ENCODE data around the gene TPD52L1. TPM values are rescaled to one million over a fixed set of nuclear protein-coding genes. Genes with fewer than 3 reads are reported as not detected.

Gene TPD52L1
- total and polyA plus RNA-seq, 2 donors (not counting 1 experiment from before 2014, with no cell fraction given): not detected

DNA sequence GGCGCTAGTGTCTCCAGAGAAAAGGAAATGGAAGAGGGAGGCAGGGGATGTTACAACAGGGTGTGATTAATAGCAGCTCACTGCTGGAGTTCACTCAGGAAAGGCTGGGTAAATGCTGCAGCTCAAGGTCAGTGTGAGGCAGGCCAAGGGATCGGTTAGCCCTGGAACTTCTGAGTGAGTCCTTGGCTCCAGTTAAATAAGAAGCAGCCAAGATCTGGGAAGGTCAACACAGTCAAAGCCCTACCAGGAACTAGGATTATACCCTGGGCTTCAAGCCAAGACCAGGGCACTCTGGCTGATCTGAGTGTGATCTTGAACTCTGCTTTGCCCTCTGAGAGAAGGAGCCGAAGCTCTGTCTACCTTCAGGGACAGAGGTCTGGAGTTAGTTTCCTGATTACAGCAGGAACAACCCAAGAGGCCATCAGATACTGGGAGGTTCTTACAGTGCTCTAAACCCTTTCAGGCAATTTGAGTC lies 44.3 kb downstream of the TPD52L1 start:
- Histone ChIP-seq H3K9ac (ENCODE audit: low read length) (no peak overlapping the region), H2AFZ (ENCODE audit: insufficient read depth, low read depth, low read length, poor library complexity, severe bottlenecking) (no peak overlapping the region), H3K79me2 (ENCODE audit: control insufficient read depth, insufficient read depth, low read length) (no peaks in the 10 kb centered on the region), H3K27me3 (replicated peaks in 1 of 4; ENCODE audit: control extremely low read depth in 1 of 4, control insufficient read depth in 3 of 4, insufficient read depth in 4 of 4, low read length in 3 of 4) (peaks cover 0 to 3% (median 0%) of the 10 kb centered on the region in 4 experiments), H3K27ac (ENCODE audit: low read length in 2 of 2) (no peak overlapping the region), H3K4me3 (ENCODE audit: control extremely low read depth in 1 of 5, extremely low read depth in 1 of 5, insufficient read depth in 1 of 5, low read depth in 2 of 5, low read length in 4 of 5) (no peak overlapping the region), H4K20me1 (ENCODE audit: control insufficient read depth, insufficient read depth, low read length, poor library complexity, severe bottlenecking) (no peaks in the 10 kb centered on the region), H3K9me3 (ENCODE audit: control extremely low read depth in 1 of 3, control insufficient read depth in 2 of 3, insufficient read depth in 1 of 3, low read length in 2 of 3) (no peaks in the 10 kb centered on the region), H3K4me1 (ENCODE audit: control insufficient read depth in 2 of 2, insufficient read depth in 2 of 2, low read length in 2 of 2) (no peaks in the 10 kb centered on the region), H3K4me2 (replicated peaks; ENCODE audit: low read depth, low read length, poor library complexity, severe bottlenecking) (no peak overlapping the region), H3K36me3 (replicated peaks in 1 of 2; ENCODE audit: control extremely low read depth in 1 of 2, control insufficient read depth in 1 of 2, extremely low read depth in 1 of 2, insufficient read depth in 2 of 2, low read length in 1 of 2) (no peaks in the 10 kb centered on the region)
- POLR2A ChIA-PET: no interaction called here
- Mint-ChIP-seq H3K27ac (no peak overlapping the region), H3K4me3 (no peak overlapping the region), H3K4me1 (no peaks in the 10 kb centered on the region), H3K9me3 (ENCODE audit: insufficient read depth) (no peaks in the 10 kb centered on the region), H3K27me3 (peaks cover 2% of the 10 kb centered on the region)
- DNase-seq (no peak), ATAC-seq (ENCODE audit: low read depth) (no peak)
- CTCF ChIA-PET: interaction anchor here (0.6 kb wide), 1 partner anchor 9 kb away, joined by 3 read pairs; no protein-coding TSS in a partner anchor
- intact Hi-C loops (cut with micrococcal nuclease): no loop called here
- TF ChIP-seq EZH2 (IDR thresholded peaks at IDR 0.05; ENCODE audit: borderline replicate concordance, insufficient read depth, low read depth, low read length, poor library complexity, severe bottlenecking): no peak
- TF ChIP-seq, protein P1, sequence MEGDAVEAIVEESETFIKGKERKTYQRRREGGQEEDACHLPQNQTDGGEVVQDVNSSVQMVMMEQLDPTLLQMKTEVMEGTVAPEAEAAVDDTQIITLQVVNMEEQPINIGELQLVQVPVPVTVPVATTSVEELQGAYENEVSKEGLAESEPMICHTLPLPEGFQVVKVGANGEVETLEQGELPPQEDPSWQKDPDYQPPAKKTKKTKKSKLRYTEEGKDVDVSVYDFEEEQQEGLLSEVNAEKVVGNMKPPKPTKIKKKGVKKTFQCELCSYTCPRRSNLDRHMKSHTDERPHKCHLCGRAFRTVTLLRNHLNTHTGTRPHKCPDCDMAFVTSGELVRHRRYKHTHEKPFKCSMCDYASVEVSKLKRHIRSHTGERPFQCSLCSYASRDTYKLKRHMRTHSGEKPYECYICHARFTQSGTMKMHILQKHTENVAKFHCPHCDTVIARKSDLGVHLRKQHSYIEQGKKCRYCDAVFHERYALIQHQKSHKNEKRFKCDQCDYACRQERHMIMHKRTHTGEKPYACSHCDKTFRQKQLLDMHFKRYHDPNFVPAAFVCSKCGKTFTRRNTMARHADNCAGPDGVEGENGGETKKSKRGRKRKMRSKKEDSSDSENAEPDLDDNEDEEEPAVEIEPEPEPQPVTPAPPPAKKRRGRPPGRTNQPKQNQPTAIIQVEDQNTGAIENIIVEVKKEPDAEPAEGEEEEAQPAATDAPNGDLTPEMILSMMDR (IDR thresholded peaks at IDR 0.05): no peak
- 100% methylated on average over 3 of the region's 3 CpGs for WGBS (ENCODE audit: insufficient coverage)

GRCh38 chr6:125198398-125198937 lies 44.9 kb downstream of the TPD52L1 start:
- 77% methylated on average over 4 of the region's 6 CpGs for WGBS (ENCODE audit: insufficient coverage)
- no peaks in the 10 kb centered on the region for H3K9me3 ChIP-seq (ENCODE audit: control extremely low read depth in 1 of 3, control insufficient read depth in 2 of 3, insufficient read depth in 1 of 3, low read length in 2 of 3)
- peaks cover 0 to 3% (median 0%) of the 10 kb centered on the region in 4 experiments for H3K27me3 ChIP-seq (replicated peaks in 1 of 4; ENCODE audit: control extremely low read depth in 1 of 4, control insufficient read depth in 3 of 4, insufficient read depth in 4 of 4, low read length in 3 of 4)
- H4K20me1 ChIP-seq (ENCODE audit: control insufficient read depth, insufficient read depth, low read length, poor library complexity, severe bottlenecking): no peaks in the 10 kb centered on the region
- Mint-ChIP-seq H3K4me3 (no peak overlapping the region), H3K9me3 (ENCODE audit: insufficient read depth) (no peaks in the 10 kb centered on the region), H3K27me3 (peaks cover 2% of the 10 kb centered on the region), H3K27ac (no peak overlapping the region), H3K4me1 (no peaks in the 10 kb centered on the region)
- H3K79me2 ChIP-seq (ENCODE audit: control insufficient read depth, insufficient read depth, low read length): no peaks in the 10 kb centered on the region
- ChIA-PET POLR2A (no interaction called here), CTCF (interaction anchor here (0.6 kb wide), 1 partner anchor 10 kb away, joined by 3 read pairs; no protein-coding TSS in a partner anchor)
- TF ChIP-seq EZH2 (IDR thresholded peaks at IDR 0.05; ENCODE audit: borderline replicate concordance, insufficient read depth, low read depth, low read length, poor library complexity, severe bottlenecking): no peak
- TF ChIP-seq, protein P1 (IDR thresholded peaks at IDR 0.05): no peak
- H3K4me3 ChIP-seq (ENCODE audit: control extremely low read depth in 1 of 5, extremely low read depth in 1 of 5, insufficient read depth in 1 of 5, low read depth in 2 of 5, low read length in 4 of 5): no peak overlapping the region
- no peak for DNase-seq
- no peak for ATAC-seq (ENCODE audit: low read depth)
- no peak overlapping the region for H3K4me2 ChIP-seq (replicated peaks; ENCODE audit: low read depth, low read length, poor library complexity, severe bottlenecking)
- intact Hi-C loops (cut with micrococcal nuclease): no loop called here
- no peak overlapping the region for H3K27ac ChIP-seq (ENCODE audit: low read length in 2 of 2)
- H3K36me3 ChIP-seq (replicated peaks in 1 of 2; ENCODE audit: control extremely low read depth in 1 of 2, control insufficient read depth in 1 of 2, extremely low read depth in 1 of 2, insufficient read depth in 2 of 2, low read length in 1 of 2): no peaks in the 10 kb centered on the region
- no peaks in the 10 kb centered on the region for H3K4me1 ChIP-seq (ENCODE audit: control insufficient read depth in 2 of 2, insufficient read depth in 2 of 2, low read length in 2 of 2)
- no peak overlapping the region for H2AFZ ChIP-seq (ENCODE audit: insufficient read depth, low read depth, low read length, poor library complexity, severe bottlenecking)
- no peak overlapping the region for H3K9ac ChIP-seq (ENCODE audit: low read length)
